IPS-18a (cell line): Measurements from ENCODE around the gene CFAP43.

Experiments used
- H3K27ac ChIP-seq: one replicate; pipeline ENCODE4 v1.5.1; 2013; ENCODE audit warnings: low read length
- H3K27me3 ChIP-seq: one replicate; pipeline ENCODE4 v1.6.1; 2013; ENCODE audit warnings: mild to moderate bottlenecking, low read length; ENCODE audit not compliant: control insufficient read depth, insufficient read depth
- H3K36me3 ChIP-seq: one replicate; pipeline ENCODE4 v1.6.1; 2013; ENCODE audit warnings: low read depth, low read length; ENCODE audit not compliant: control insufficient read depth
- H3K4me1 ChIP-seq: one replicate; pipeline ENCODE4 v1.6.1; 2013; ENCODE audit warnings: low read depth, low read length; ENCODE audit not compliant: control insufficient read depth
- H3K4me3 ChIP-seq: one replicate; pipeline ENCODE4 v1.5.1; 2013; ENCODE audit warnings: low read length
- H3K9ac ChIP-seq: one replicate; pipeline ENCODE4 v1.6.1; 2013; ENCODE audit warnings: mild to moderate bottlenecking, low read length, moderate library complexity
- H3K9me3 ChIP-seq: one replicate; pipeline ENCODE4 v1.6.1; 2013; ENCODE audit warnings: low read depth, low read length; ENCODE audit not compliant: control insufficient read depth

Gene CFAP43, protein sequence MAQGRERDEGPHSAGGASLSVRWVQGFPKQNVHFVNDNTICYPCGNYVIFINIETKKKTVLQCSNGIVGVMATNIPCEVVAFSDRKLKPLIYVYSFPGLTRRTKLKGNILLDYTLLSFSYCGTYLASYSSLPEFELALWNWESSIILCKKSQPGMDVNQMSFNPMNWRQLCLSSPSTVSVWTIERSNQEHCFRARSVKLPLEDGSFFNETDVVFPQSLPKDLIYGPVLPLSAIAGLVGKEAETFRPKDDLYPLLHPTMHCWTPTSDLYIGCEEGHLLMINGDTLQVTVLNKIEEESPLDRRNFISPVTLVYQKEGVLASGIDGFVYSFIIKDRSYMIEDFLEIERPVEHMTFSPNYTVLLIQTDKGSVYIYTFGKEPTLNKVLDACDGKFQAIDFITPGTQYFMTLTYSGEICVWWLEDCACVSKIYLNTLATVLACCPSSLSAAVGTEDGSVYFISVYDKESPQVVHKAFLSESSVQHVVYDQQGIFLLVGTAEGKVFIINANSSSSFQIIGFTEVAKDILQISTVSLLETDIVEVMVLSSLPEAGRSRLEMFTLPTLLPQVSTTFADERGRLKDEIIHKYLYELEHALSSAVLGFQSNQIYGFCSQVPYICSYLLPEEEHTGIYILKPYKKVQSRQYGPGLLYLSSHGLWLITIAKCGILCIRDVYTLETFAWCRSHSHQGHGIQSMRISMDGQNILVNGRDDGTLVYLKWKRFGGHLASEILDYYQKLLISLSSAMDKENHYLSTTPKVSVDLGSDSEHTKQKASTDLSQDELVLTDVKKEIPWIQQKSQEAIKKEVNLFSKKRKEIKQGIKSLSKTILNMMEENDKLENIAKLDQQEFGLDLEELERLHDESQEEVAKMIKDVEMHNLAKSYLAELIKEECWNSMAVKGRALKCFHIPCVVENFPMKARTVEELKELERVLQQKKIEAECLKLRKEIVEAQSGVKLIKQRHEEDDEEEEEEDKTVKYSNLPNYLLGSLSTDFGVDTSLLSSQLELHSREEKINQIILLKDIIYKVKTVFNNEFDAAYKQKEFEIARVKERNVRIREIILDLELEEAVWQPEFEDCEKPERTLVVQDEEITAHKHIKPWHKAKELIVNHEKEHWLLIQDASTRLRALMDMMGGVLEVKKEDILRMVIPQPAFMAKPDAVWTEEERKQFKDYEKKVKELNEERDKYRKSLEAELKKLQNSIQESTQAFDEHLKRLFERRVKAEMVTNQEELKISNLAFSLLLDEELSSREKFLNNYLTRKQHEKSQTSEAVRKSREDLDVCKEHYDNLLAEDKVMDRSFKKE (N-terminal part only)

DNA sequence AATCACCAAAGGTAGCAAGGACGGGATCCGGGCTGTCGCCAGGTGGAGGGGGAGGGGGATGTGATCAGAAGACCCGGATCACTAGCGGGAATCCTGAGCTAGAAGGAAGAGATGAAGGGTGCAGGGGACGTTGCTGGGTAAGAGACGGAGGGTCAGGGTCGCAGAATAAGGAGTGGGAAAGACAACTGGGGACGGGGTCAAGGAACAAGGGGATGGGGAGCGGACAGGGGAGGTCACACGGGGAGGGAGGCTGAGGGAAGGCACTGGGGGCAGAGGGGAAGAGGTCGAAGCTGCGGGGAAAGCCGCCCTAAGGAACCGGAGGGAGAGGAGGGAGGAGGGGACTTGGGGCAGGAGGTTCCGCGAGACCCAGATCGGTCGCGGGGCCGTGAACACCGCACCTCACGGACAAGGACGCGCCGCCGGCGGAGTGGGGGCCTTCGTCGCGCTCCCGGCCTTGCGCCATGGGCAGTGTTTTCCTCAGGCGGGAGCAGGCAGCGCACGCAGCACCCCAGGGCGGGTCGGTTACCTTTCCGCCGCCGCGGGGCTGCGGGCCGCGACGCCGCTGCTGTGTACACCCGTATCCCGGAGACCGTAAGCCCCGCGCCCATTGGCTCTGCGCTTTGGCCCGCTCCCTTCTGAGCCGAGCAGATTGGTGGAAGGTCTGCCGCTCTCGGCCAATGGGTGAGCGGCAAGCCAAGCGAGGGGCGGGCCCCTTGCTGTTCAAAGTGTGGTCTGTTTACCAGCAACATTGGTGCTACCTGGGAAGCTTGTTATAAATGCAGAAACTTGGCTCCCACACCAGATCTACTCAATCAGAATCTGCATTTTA is at the start of gene CFAP43:
TSS of gene CFAP43 (minus strand) at position 581 of the 829 bp plus-strand sequence. CDS start at position 463, 118 bp downstream.
- H3K36me3 ChIP-seq, result no peaks in the 10 kb centered on the region
- H3K9ac ChIP-seq, result peak within 1 kb of the TSS; percentile 77
- no peaks in the 10 kb centered on the region for H3K4me1 ChIP-seq
- H3K4me3 ChIP-seq, result peak within 1 kb of the TSS; percentile 75
- H3K9me3 ChIP-seq, result peaks cover 5% of the 10 kb centered on the region
- peaks cover 13% of the 10 kb centered on the region for H3K27me3 ChIP-seq
- H3K27ac ChIP-seq, result peak within 1 kb of the TSS; percentile 9

DNA sequence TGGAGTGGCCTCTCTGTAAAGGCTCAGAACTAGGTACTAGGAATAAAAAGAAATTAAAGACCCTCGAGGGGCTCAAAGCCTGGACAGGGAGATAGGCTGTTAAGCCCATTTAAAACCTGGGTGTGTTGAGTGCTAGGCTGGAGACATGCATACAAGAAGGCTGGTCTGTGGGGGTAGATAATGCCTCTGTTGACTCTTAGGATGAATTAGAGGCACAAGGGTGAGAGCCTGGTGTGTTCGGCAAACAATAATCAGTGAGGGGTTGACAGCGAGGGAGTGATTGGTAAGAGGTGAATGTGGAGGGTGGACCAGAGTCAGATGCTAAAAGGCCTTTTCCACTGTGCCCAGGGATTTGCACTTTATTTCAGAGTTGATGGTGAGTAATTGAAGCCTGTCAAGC is 49.5 kb upstream of the CFAP43 start:
- no peak overlapping the region for H3K4me3 ChIP-seq
- H3K27me3 ChIP-seq, result no peaks in the 10 kb centered on the region
- no peaks in the 10 kb centered on the region for H3K4me1 ChIP-seq
- no peak overlapping the region for H3K9ac ChIP-seq
- H3K9me3 ChIP-seq, result no peaks in the 10 kb centered on the region
- H3K36me3 ChIP-seq, result no peaks in the 10 kb centered on the region
- H3K27ac ChIP-seq, result no peak overlapping the region

DNA sequence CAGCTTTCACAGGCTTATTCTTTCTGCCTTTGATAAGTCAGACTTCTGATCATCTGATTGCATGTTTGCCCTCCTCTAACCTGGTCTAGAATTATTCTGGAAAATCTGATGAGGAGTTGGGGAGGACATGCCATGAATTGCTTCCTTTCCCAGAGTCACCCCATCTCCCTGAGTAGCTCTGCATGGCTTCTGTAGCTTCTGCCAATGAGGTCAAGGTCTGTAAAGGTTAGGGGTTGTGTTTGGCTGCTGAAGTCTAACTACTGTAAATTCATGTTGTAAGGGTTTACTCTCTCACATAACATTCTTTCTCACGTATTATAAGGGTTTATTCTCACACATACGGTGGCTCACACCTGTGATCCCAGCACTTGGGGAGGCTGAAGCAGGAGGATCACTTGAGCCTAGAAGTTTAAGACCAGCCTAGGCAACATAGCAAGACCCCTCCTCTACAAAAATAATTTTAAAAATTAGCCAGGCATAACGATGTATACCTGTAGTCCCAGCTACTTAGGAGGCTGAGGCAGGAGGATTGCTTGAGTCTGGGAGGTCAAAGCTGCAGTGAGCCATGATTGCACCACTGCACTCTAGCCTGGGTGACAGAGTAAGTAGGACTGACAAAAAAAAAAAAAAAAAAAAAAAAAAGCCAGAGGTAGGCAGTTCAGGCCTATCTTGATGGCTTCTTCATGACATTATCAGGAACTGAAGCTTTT is 47.5 kb upstream of the CFAP43 start:
- no peak overlapping the region for H3K4me3 ChIP-seq
- no peak overlapping the region for H3K27ac ChIP-seq

DNA sequence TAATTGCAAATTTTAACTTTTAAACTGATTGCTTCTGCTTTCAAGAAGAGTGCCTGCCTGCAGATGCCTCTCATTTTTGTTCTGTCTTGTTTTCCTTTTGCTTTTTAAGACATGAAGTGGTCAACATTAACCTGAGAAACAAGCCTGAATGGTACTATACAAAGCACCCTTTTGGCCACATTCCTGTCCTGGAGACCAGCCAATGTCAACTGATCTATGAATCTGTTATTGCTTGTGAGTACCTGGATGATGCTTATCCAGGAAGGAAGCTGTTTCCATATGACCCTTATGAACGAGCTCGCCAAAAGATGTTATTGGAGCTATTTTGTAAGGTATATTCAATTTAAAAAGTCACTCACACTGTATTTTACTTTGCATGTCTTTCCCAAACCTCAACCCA is 45.6 kb upstream of the CFAP43 start:
- H3K4me1 ChIP-seq, result peaks cover 7% of the 10 kb centered on the region
- H3K27me3 ChIP-seq, result peaks cover 21% of the 10 kb centered on the region
- no peak overlapping the region for H3K9ac ChIP-seq
- no peaks in the 10 kb centered on the region for H3K36me3 ChIP-seq
- H3K27ac ChIP-seq, result no peak overlapping the region
- H3K9me3 ChIP-seq, result no peaks in the 10 kb centered on the region
- H3K4me3 ChIP-seq, result no peak overlapping the region

More for the DNA sequence above, 47.5 kb upstream of the CFAP43 start:
- H3K9me3 ChIP-seq, result no peaks in the 10 kb centered on the region
- H3K9ac ChIP-seq, result no peak overlapping the region
- H3K36me3 ChIP-seq, result no peaks in the 10 kb centered on the region
- peaks cover under 1% of the 10 kb centered on the region for H3K4me1 ChIP-seq
- H3K27me3 ChIP-seq, result peaks cover 12% of the 10 kb centered on the region

DNA sequence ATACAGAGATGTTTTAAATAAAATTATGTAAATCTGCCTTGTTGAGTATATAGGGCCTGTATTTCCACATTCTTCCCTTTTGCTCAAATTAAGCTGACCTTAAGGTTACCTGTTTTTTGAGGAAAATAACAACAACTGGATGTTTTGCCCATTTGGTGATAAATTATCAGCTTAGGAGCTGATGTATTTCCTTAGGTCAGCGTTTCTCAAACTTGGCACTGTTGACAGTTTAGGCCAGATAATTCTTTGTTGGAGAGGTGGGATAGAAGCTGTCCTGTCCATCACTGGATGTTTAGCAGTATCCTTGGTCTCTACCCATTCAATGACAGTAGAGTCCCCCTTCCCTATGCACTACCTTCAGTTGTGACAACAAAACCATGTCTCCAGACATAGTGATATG is 44.0 kb upstream of the CFAP43 start:
- peaks cover 21% of the 10 kb centered on the region for H3K27me3 ChIP-seq
- H3K9me3 ChIP-seq, result no peaks in the 10 kb centered on the region
- no peak overlapping the region for H3K27ac ChIP-seq
- H3K4me3 ChIP-seq, result no peak overlapping the region
- H3K9ac ChIP-seq, result no peak overlapping the region
- H3K4me1 ChIP-seq, result peaks cover 7% of the 10 kb centered on the region
- no peaks in the 10 kb centered on the region for H3K36me3 ChIP-seq

DNA sequence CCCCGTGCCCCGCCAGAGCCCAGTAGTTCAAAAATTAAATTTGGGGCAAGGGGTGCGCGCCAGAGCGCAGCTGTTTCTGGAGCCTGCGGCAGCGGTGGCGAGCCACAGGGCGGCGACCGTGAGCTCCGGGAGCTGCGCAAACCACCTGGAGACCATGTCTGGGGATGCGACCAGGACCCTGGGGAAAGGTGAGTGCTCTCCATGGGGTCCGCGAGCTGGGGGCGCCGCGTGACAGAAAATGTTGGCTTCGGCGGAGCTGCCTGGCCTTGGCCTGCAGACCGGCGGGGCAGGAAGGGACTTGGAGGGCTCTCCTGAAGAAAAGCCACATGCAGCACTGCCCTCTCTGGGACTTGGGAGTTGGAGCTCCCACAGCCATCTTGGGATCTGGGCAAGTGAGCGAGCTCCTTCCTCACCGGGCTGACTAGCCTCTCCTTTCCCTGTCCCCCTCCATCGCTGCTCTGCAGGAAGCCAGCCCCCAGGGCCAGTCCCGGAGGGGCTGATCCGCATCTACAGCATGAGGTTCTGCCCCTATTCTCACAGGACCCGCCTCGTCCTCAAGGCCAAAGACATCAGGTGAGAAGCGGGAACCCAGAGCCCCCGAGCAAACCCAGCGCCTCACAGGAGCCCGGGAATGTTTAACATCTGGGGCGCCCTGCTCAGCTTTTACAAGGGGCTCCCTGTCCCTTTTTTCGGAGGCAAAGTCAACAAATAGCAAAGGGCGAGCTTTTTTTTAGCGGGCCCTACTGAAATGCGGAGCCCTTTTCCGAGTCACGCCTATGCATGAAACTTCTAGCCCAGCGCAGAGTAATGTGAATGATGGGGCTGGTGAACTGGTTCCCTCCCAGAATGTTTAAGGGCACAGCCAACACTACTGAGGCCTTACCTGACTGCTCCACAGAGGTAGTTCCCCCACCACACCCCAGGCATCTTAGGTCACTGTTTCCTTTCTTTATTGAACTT is 42.9 kb upstream of the CFAP43 start:
- no peaks in the 10 kb centered on the region for H3K9me3 ChIP-seq
- peaks cover 7% of the 10 kb centered on the region for H3K4me1 ChIP-seq
- peaks cover 21% of the 10 kb centered on the region for H3K27me3 ChIP-seq
- H3K4me3 ChIP-seq, result peak overlapping the region; percentile 58
- no peaks in the 10 kb centered on the region for H3K36me3 ChIP-seq
- no peak overlapping the region for H3K27ac ChIP-seq
- H3K9ac ChIP-seq, result peak overlapping the region; percentile 40

DNA sequence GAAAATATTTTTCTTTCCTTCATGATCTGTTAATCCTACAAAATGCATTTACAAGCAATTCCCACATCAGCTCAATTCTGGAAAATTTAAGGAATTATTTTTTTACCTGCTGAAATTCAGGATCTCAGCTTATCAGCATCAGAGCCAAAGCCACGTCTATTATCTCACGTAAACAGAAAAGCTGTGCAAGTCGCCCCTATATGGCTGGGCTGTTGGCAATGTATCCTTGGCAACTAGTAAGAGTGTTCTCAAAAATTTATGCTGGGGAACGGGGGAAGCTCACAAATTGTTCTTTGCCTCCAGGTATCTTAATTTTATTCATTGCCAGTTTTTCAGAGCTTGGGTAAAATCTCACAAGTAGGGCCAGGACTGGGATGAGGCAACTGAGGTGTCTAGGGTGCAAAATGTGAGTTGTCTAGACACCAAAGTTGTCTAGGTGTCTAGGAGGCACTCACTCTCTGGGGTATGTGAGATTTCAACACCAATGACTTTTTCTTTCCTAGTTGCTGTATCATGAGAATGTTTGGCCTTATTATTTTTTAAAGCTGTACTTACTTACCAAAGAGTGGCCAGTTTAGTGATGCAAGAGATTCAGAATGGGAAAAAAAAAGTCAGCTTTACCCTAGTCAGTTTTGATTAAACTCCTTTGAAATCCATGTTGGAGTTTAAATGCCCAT is 41.9 kb upstream of the CFAP43 start:
- no peaks in the 10 kb centered on the region for H3K9me3 ChIP-seq
- peak overlapping the region; percentile 40 for H3K9ac ChIP-seq
- H3K4me3 ChIP-seq, result peak overlapping the region; percentile 58
- H3K27ac ChIP-seq, result no peak overlapping the region
- peaks cover 7% of the 10 kb centered on the region for H3K4me1 ChIP-seq
- peaks cover 21% of the 10 kb centered on the region for H3K27me3 ChIP-seq
- no peaks in the 10 kb centered on the region for H3K36me3 ChIP-seq

DNA sequence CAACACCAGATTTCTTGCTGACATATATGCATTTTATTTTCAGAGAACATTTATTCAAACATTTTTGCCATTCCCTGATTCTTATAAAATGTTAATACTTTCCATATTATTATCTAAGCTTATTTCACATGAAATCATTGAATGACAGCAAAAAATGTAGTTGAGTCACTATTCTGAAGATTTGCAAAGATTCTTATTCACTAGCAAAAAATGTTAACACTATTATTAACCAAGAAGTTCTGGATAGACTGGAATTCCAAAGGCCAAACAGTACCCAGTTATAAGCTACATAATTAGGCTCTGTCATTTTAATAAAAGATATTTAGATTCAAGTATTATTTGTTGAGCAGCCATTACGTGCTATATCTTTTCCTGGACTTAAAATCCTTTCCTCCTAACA is 41.1 kb upstream of the CFAP43 start:
- Histone ChIP-seq H3K4me1 (peaks cover 7% of the 10 kb centered on the region), H3K9ac (no peak overlapping the region), H3K27ac (no peak overlapping the region), H3K27me3 (peaks cover 21% of the 10 kb centered on the region), H3K36me3 (no peaks in the 10 kb centered on the region), H3K9me3 (no peaks in the 10 kb centered on the region), H3K4me3 (no peak overlapping the region)
